Stimulated activated CD8-positive, alpha-beta memory T cell treated with anti-CD3 and anti-CD28 coated beads, Interleukin-15, amount 100 ng/mL, for 24 hours (primary cell): ENCODE measurements around the gene GLS2.
"Not testable (repeated sequence)": the region's sequence is repeated elsewhere in the genome, so short reads cannot be mapped to it uniquely, and the experiment has no call there.

Source experiments
- DNase-seq: peaks from one replicate; pipeline ENCODE4 v3.0.0-alpha.2; 2020; ENCODE audit warnings: low read depth

GLS2 gene

GRCh38 chr12:56448860-56449621 is 38.9 kb downstream of the GLS2 start, which contains the start of gene TIMELESS:
TIMELESS (minus strand) TSS chr12:56449426; CDS start chr12:56434170, 15,256 bp downstream.
- DNase-seq: peak; percentile 72

- not testable (repeated sequence) for DNase-seq
Observed at GRCh38 chr12:56443208-56443607, 44.8 kb downstream of the GLS2 start.

- no peak for DNase-seq
Observed at GRCh38 chr12:56437430-56438176, 50.4 kb downstream of the GLS2 start.

- DNase-seq: no peak
Observed at GRCh38 chr12:56434828-56435227, 53.1 kb downstream of the GLS2 start.

- DNase-seq: no peak
Observed at GRCh38 chr12:56431850-56432249, 56.1 kb downstream of the GLS2 start.

GRCh38 chr12:56431288-56431687 is 56.7 kb downstream of the GLS2 start:
- no peak for DNase-seq

- no peak for DNase-seq
Observed at GRCh38 chr12:56425940-56426438, 62.0 kb downstream of the GLS2 start.

GRCh38 chr12:56425193-56425592 is 62.8 kb downstream of the GLS2 start:
- no peak for DNase-seq
